ENCODE data around the gene RTP3.
"Not testable (repeated sequence)": the region's sequence is repeated elsewhere in the genome, so short reads cannot be mapped to it uniquely, and the experiment has no call there.

The RTP3 gene

DNA sequence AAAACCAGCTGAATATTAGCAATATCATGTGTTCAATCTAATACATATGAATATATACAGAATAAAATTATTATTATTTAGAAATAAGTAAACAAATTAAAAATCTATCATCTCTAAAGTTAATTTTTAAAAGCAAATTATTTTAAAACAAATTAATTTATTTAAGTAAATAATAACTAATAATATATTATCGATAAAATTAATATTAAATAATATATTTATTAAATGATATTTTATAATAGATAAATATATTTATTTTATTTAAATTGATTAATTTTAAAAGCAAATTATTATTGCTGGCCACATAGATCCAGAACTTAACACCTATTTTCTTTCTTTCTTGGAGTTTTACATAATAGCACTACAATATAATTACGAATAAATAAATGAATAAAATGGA, 22.2 kb downstream of the RTP3 start:
- DNase-seq (ENCODE audit: low read depth) = no peak

- DNase-seq (ENCODE audit: low read depth) = no peak
Measured at GRCh38 chr3:46520531-46520930, 22.8 kb downstream of the RTP3 start.

DNA sequence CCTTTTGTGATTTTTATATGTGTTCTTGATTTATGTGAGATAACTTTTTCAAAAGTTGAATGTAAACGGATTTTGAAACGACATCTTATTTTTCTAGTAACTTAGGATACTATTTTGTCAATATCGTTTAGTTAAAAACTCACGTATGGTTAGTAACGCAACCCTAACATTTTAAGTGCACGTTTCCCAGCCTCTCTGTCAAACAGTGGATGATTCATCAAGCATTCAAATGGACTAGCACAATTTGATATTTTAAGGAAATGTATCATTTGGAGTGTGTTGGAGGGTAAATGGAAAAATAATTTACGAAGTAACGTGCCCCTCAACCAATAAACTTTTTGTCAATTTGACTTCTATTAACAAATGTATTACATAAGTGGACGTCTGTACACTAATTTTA, 23.3 kb downstream of the RTP3 start:
- no peak for DNase-seq (ENCODE audit: low read depth)

- not testable (repeated sequence) for DNase-seq (ENCODE audit: low read depth)
Measured at GRCh38 chr3:46522201-46522600, 24.4 kb downstream of the RTP3 start.

GRCh38 chr3:46523556-46523955, 25.8 kb downstream of the RTP3 start:
- DNase-seq (ENCODE audit: low read depth) = no peak

- no peak for DNase-seq (ENCODE audit: low read depth)
Measured at GRCh38 chr3:46524008-46524407, 26.2 kb downstream of the RTP3 start.

DNA sequence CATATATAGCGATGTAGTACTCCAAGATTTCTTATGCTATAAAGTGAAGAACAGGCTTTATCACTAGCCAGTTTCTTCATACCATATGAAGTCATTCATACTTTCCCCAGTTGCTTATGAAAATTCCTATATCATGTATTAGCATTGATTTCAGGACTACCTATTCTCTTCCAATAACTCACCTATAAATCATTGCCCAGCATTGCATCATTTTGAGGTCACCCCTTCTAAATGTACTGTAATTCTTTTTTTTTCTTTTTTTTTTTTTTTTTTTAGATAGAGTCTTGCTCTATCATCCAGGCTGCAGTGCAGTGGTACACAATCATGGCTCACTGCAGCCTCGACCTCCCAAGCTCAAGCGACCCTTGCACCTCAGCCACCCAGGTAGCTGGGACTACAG, 27.1 kb downstream of the RTP3 start:
- DNase-seq (ENCODE audit: low read depth) = no peak

DNA sequence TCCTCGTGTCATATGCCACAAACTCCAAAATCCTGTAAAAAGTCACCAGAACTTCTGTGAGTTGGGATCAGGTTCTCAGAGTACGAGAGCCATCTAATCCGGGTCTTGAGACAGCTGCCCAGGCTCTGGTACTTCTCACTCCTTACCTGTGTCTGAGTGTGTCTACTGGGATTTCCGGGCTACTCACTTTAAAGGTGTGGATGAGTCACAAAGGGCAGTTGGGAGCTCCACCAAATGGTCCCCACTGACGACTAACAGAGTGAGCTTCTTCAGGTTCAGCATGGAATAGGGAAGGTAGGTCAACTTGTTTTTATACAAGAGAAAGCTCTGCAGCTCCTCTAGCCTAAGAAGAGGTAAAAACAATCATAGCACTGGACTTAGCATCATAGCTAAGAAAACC, 29.5 kb downstream of the RTP3 start:
- no peak for DNase-seq (ENCODE audit: low read depth)

GRCh38 chr3:46533091-46533490, 35.3 kb downstream of the RTP3 start:
- DNase-seq (ENCODE audit: low read depth) = no peak

- DNase-seq (ENCODE audit: low read depth) = no peak
Measured at GRCh38 chr3:46535746-46536145, 38.0 kb downstream of the RTP3 start.

- DNase-seq (ENCODE audit: low read depth) = no peak
Measured at GRCh38 chr3:46536758-46537157, 39.0 kb downstream of the RTP3 start.

GRCh38 chr3:46537316-46537715, 39.5 kb downstream of the RTP3 start:
- DNase-seq (ENCODE audit: low read depth) = no peak

GRCh38 chr3:46537779-46538178, 40.0 kb downstream of the RTP3 start:
- DNase-seq (ENCODE audit: low read depth) = no peak

DNA sequence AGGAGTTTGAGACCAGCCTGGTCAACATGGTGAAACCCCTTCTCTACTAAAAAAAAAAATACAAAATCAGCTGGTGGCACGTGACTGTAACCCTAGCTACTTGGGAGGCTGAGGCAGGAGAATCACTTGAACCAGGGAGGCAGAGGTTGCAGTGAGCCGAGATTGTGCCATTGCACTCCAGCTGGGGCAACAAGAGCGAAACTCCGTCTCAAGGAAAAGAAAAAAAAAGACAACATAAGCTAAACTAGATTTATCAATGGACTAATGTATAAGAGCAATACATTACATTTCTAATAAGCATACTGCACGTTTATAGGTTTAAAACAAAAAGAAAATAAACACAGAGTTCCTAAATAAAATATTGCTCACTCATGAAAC, 40.6 kb downstream of the RTP3 start:
- not testable (repeated sequence) for DNase-seq (ENCODE audit: low read depth)

DNA sequence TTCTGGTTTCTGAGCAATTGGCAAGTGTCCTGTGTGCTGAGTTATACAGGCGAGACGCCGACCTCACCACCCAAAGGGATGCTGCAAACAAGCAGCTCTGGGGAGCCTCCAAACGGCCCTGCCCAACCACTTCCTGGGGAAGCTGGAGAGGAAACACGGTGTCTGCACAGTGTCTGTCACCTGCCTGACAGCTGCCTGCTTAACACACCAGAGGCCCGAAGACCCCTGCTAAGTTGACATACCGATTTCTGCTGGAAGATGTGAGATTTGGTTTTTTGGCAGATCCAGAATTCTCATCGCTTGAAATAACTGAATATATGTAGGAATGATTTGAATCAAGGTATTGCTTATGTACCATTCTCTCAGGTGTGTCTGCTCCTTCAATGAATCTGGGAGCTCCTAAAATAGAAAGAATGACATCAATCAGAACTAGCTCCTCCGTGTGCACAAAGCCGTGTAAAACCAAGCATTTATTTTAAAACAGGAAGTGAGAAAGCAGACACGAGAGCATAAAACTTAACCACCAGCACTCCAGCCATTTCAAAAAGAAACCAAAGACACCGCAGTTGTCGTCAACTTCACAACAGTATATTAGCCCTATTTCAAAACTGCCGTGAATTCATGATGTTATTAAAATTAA, 41.1 kb downstream of the RTP3 start:
- DNase-seq (ENCODE audit: low read depth) = peak; percentile 73

DNA sequence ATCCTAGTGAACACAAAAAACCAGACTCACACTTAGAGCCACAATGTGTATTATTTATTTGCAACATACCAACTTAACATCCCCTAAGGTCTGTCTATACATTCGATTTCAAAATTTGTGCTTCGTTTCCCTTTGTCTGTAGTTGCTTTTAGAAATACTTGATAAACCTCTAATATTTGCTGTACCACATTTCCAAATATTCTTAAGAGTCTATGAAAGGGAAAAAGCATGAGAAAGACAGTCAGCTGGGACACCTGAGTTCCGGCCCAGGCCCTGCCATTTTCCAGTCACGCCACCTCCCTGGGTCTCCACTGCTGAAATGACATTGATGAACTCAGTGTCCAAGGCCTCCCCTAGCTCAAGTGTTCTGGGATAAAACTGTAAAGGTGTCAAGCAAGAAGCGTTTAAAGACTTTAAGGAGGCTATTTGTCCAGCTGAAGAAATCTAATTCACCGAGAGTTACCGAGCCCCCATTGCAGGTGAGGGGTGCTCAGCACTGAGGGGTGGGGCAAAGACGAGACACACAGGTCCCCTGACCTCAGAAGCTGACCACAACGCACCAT, 41.7 kb downstream of the RTP3 start:
- no peak for DNase-seq (ENCODE audit: low read depth)

DNA sequence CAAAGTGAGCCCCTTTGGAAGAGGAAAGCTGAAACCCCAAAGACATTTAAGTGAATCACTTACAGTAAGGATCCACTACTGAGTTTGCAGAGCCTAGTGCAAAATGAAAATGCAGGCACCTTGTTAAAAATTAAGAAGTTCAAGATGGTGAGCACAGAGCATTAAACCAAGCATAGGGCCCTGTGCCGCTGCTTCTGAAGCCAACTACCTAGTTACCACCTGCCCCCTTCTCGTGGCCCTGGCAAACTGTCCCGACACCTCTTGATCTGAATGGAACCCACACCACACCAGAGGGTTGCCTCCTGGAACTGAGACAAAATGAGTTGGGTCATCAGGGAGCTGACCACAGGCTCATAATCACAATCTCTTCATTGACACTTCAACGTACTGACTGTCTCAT, 42.8 kb downstream of the RTP3 start:
- no peak for DNase-seq (ENCODE audit: low read depth)

DNA sequence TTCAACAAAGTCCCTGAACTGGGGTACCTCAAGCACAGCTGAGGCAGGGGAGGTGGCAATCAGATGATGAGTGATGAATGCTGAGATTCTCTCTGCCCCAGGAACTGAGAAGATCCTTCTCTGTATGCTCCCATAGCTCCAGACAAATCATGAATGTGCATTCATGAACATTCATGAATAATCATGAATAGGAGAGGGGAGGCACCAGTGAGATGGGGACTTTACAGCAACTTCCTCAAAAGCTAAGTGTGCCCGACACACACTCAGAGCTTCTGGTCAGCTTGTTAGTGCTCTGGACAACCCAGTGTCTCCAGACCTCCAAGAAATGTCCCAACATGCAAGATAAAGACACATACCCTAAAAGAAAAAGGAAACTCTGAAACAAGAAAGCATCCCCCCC, 44.1 kb downstream of the RTP3 start:
- no peak for DNase-seq (ENCODE audit: low read depth)

DNA sequence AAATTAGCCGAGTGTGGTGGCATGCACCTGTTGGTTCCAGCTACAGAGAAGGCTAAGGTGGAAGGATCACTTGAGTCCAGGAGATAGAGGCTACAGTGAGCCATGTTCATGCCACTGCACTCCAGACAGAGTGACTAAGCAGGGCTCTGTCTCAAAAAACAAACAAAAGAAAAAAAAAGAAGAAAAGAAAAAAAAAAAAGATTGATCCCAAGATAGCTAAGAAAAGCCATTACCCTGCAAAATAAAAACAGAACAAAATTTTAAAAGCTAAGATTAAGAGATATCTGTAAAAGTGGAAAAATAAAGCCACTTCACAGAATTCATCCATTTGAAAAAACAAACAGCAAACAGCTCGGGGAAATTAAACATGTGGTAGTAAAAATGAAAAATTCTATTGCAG, 44.6 kb downstream of the RTP3 start:
- DNase-seq (ENCODE audit: low read depth) = no peak

DNA sequence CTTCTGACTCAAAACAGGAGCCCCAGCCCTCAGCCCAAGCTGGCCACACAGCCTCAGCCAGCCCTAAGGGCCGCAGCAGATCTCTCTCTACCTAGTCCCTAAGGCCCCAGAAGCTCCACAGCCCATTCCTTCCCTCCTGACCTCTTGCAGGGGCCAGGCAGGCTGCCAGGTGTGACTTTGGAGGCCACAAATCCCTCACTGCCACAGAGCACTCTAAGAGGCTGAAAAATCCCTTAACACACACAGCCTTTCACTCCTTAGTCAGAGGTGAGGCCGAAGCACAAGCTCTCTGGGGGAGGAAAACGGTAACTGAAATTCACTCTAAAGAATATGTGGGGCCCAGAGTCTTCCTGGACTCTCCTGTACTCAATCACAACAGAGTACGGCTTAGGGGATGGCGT, 45.0 kb downstream of the RTP3 start:
- no peak for DNase-seq (ENCODE audit: low read depth)

GRCh38 chr3:46544771-46545503, 47.2 kb downstream of the RTP3 start:
- DNase-seq (ENCODE audit: low read depth) = no peak

- DNase-seq (ENCODE audit: low read depth) = no peak
Measured at GRCh38 chr3:46545818-46546630, 48.2 kb downstream of the RTP3 start.

- no peak for DNase-seq (ENCODE audit: low read depth)
Measured at GRCh38 chr3:46546896-46547440, 49.2 kb downstream of the RTP3 start.
